ENCODE results near the gene USP15. TPM values are rescaled to one million over a fixed set of nuclear protein-coding genes. Genes with fewer than 3 reads are reported as not detected.

USP15 gene
- total RNA-seq, 1 donor = 51.4 TPM

- H3K9me3 ChIP-seq (ENCODE audit: low read depth, low read length) = no peaks in the 10 kb centered on the region
- no peak overlapping the region for H2AFZ ChIP-seq (ENCODE audit: low read length)
- no peaks in the 10 kb centered on the region for H3K27me3 ChIP-seq (ENCODE audit: insufficient read depth, low read length)
- H3K36me3 ChIP-seq (ENCODE audit: insufficient read depth, low read length) = no peaks in the 10 kb centered on the region
- no peaks in the 10 kb centered on the region for H3K79me2 ChIP-seq (ENCODE audit: insufficient read depth, low read length)
- no peak overlapping the region for H3K27ac ChIP-seq (ENCODE audit: low read depth, low read length)
- H3K4me1 ChIP-seq (ENCODE audit: insufficient read depth, low read length) = no peaks in the 10 kb centered on the region
- DNase-seq (ENCODE audit: insufficient read length, low spot score, missing footprints) = no peak
- TF ChIP-seq CTCF (IDR thresholded peaks at IDR 0.05; ENCODE audit: extremely low read depth, low read depth, low read length) = no peak
- no peaks in the 10 kb centered on the region for H4K20me1 ChIP-seq (ENCODE audit: insufficient read depth, low read length)
- no peak overlapping the region for H3K4me3 ChIP-seq (ENCODE audit: insufficient read depth, low read length)
- no peak overlapping the region for H3K4me2 ChIP-seq (ENCODE audit: insufficient read depth, low read length)
Observed at GRCh38 chr12:62239571-62239970, 20.6 kb upstream of the USP15 start.

GRCh38 chr12:62247281-62248045, 12.7 kb upstream of the USP15 start:
- H2AFZ ChIP-seq (ENCODE audit: low read length) = no peak overlapping the region

GRCh38 chr12:62248873-62249272, 11.3 kb upstream of the USP15 start:
- no peaks in the 10 kb centered on the region for H3K4me1 ChIP-seq (ENCODE audit: insufficient read depth, low read length)
- H3K9me3 ChIP-seq (ENCODE audit: low read depth, low read length) = no peaks in the 10 kb centered on the region
- no peak for DNase-seq (ENCODE audit: insufficient read length, low spot score, missing footprints)
- no peaks in the 10 kb centered on the region for H3K36me3 ChIP-seq (ENCODE audit: insufficient read depth, low read length)
- H3K4me2 ChIP-seq (ENCODE audit: insufficient read depth, low read length) = no peak overlapping the region
- H3K27ac ChIP-seq (ENCODE audit: low read depth, low read length) = no peak overlapping the region
- TF ChIP-seq CTCF (IDR thresholded peaks at IDR 0.05; ENCODE audit: extremely low read depth, low read depth, low read length) = no peak
- no peaks in the 10 kb centered on the region for H4K20me1 ChIP-seq (ENCODE audit: insufficient read depth, low read length)
- H3K79me2 ChIP-seq (ENCODE audit: insufficient read depth, low read length) = no peaks in the 10 kb centered on the region
- H2AFZ ChIP-seq (ENCODE audit: low read length) = no peak overlapping the region
- no peak overlapping the region for H3K4me3 ChIP-seq (ENCODE audit: insufficient read depth, low read length)
- no peaks in the 10 kb centered on the region for H3K27me3 ChIP-seq (ENCODE audit: insufficient read depth, low read length)

More at GRCh38 chr12:62247281-62248045, 12.7 kb upstream of the USP15 start:
- H3K4me1 ChIP-seq (ENCODE audit: insufficient read depth, low read length) = no peaks in the 10 kb centered on the region
- no peak for TF ChIP-seq CTCF (IDR thresholded peaks at IDR 0.05; ENCODE audit: extremely low read depth, low read depth, low read length)
- no peaks in the 10 kb centered on the region for H3K27me3 ChIP-seq (ENCODE audit: insufficient read depth, low read length)
- no peak overlapping the region for H3K4me2 ChIP-seq (ENCODE audit: insufficient read depth, low read length)
- H3K9me3 ChIP-seq (ENCODE audit: low read depth, low read length) = no peaks in the 10 kb centered on the region
- no peak overlapping the region for H3K4me3 ChIP-seq (ENCODE audit: insufficient read depth, low read length)
- DNase-seq (ENCODE audit: insufficient read length, low spot score, missing footprints) = no peak
- no peak overlapping the region for H3K27ac ChIP-seq (ENCODE audit: low read depth, low read length)
- no peaks in the 10 kb centered on the region for H3K36me3 ChIP-seq (ENCODE audit: insufficient read depth, low read length)
- H3K79me2 ChIP-seq (ENCODE audit: insufficient read depth, low read length) = no peaks in the 10 kb centered on the region
- no peaks in the 10 kb centered on the region for H4K20me1 ChIP-seq (ENCODE audit: insufficient read depth, low read length)

GRCh38 chr12:62249419-62249818, 10.8 kb upstream of the USP15 start:
- Histone ChIP-seq H3K27ac (ENCODE audit: low read depth, low read length) (no peak overlapping the region), H3K4me1 (ENCODE audit: insufficient read depth, low read length) (no peaks in the 10 kb centered on the region), H3K4me2 (ENCODE audit: insufficient read depth, low read length) (no peak overlapping the region), H4K20me1 (ENCODE audit: insufficient read depth, low read length) (no peaks in the 10 kb centered on the region), H3K27me3 (ENCODE audit: insufficient read depth, low read length) (no peaks in the 10 kb centered on the region), H2AFZ (ENCODE audit: low read length) (no peak overlapping the region), H3K4me3 (ENCODE audit: insufficient read depth, low read length) (no peak overlapping the region), H3K9me3 (ENCODE audit: low read depth, low read length) (no peaks in the 10 kb centered on the region), H3K79me2 (ENCODE audit: insufficient read depth, low read length) (no peaks in the 10 kb centered on the region), H3K36me3 (ENCODE audit: insufficient read depth, low read length) (no peaks in the 10 kb centered on the region)
- TF ChIP-seq CTCF (IDR thresholded peaks at IDR 0.05; ENCODE audit: extremely low read depth, low read depth, low read length) = no peak
- no peak for DNase-seq (ENCODE audit: insufficient read length, low spot score, missing footprints)

All from osteoblast (primary cell).